Hepatocyte (in vitro differentiated cells): Measurements from ENCODE around the gene CHMP6. TPM values are rescaled to one million over a fixed set of nuclear protein-coding genes. Genes with fewer than 3 reads are reported as not detected.

ENCODE experiments used
- DNase-seq: peaks from one replicate; pipeline ENCODE4 v3.0.0-alpha.2; 2016; ENCODE audit warnings: low spot score
- H2AFZ ChIP-seq: fragments of 200-600 bp; sonication (generic); 2 replicates; pipeline ENCODE4 v1.6.0; 2016; ENCODE audit warnings: antibody characterized with exemption, mild to moderate bottlenecking
- H3K27ac ChIP-seq: fragments of 200-600 bp; sonication (generic); 2 replicates; pipeline ENCODE4 v1.5.1; 2016; ENCODE audit warnings: mild to moderate bottlenecking
- H3K27me3 ChIP-seq: fragments of 200-600 bp; sonication (generic); 2 replicates; pipeline ENCODE4 v1.6.1; 2016
- H3K36me3 ChIP-seq: fragments of 200-600 bp; sonication (generic); replicated peaks from 2 replicates; pipeline ENCODE4 v1.5.1; 2016; ENCODE audit warnings: low read depth; ENCODE audit not compliant: insufficient read depth
- H3K4me1 ChIP-seq: fragments of 200-600 bp; sonication (generic); 2 replicates; pipeline ENCODE4 v1.5.1; 2016; ENCODE audit warnings: mild to moderate bottlenecking, moderate library complexity; ENCODE audit not compliant: insufficient read depth
- H3K4me2 ChIP-seq: fragments of 200-600 bp; sonication (generic); 2 replicates; pipeline ENCODE4 v1.6.0; 2016
- H3K4me3 ChIP-seq: fragments of 200-600 bp; sonication (generic); 2 replicates; pipeline ENCODE4 v1.5.1; 2016; ENCODE audit warnings: mild to moderate bottlenecking
- H3K79me2 ChIP-seq: fragments of 200-600 bp; sonication (generic); 2 replicates; pipeline ENCODE4 v1.6.0; 2017; ENCODE audit warnings: mild to moderate bottlenecking
- H3K9me2 ChIP-seq: fragments of 200-600 bp; sonication (generic); replicated peaks from 2 replicates; pipeline ENCODE4 v1.6.0; 2017; ENCODE audit warnings: mild to moderate bottlenecking; ENCODE audit not compliant: insufficient read depth
- H3K9me3 ChIP-seq: fragments of 200-600 bp; sonication (generic); 2 replicates; pipeline ENCODE4 v1.5.1; 2016; ENCODE audit warnings: low read depth, mild to moderate bottlenecking
- H4K20me1 ChIP-seq: fragments of 200-600 bp; sonication (generic); 2 replicates; pipeline ENCODE4 v1.6.0; 2016; ENCODE audit warnings: mild to moderate bottlenecking; ENCODE audit not compliant: insufficient read depth, poor library complexity, severe bottlenecking
- EZH2 ChIP-seq: fragments of 200-600 bp; sonication (generic); IDR thresholded peaks from 2 replicates; pipeline ENCODE4 v1.6.1; 2016; ENCODE audit warnings: antibody characterized with exemption, mild to moderate bottlenecking, borderline replicate concordance
- EZH2phosphoT487 ChIP-seq: fragments of 200-600 bp; sonication (generic); IDR thresholded peaks from one replicate; pipeline ENCODE4 v1.6.1; 2018; ENCODE audit warnings: antibody characterized with exemption, mild to moderate bottlenecking, low read depth, moderate library complexity; ENCODE audit not compliant: unreplicated experiment, severe bottlenecking
- WGBS: methylation state at CpG from one replicate; pipeline ENCODE4 v1.1.6; 2016; ENCODE audit warnings: low lambda C conversion rate; ENCODE audit errors: missing lambda C conversion rate; 5-methylcytosine and 5-hydroxymethylcytosine counted together
- polyA plus RNA-seq: library from polyadenylated mRNA; unstranded; fragments of >200 nt; fragmentation: Nextera tagmentation; extraction: Ambion mirVana; gene quantifications from 2 replicates; pipeline ENCODE4 v1.2.1, GENCODE V29; 2016
- total RNA-seq: library from RNA; depleted of rRNA; stranded (reverse); fragments of >200 nt; gene quantifications from 2 replicates; pipeline ENCODE4 v1.2.3, GENCODE V29; 2014
- TF ChIP-seq, protein P1 (sequence below): fragments of 200-600 bp; sonication (generic); IDR thresholded peaks from 2 replicates; pipeline ENCODE4 v1.5.1; 2016; ENCODE audit warnings: antibody characterized with exemption, mild to moderate bottlenecking; ENCODE audit not compliant: poor library complexity

The CHMP6 gene
- total and polyA plus RNA-seq, 2 experiments from 2014 or later: 16.9 to 38.3 TPM

DNA sequence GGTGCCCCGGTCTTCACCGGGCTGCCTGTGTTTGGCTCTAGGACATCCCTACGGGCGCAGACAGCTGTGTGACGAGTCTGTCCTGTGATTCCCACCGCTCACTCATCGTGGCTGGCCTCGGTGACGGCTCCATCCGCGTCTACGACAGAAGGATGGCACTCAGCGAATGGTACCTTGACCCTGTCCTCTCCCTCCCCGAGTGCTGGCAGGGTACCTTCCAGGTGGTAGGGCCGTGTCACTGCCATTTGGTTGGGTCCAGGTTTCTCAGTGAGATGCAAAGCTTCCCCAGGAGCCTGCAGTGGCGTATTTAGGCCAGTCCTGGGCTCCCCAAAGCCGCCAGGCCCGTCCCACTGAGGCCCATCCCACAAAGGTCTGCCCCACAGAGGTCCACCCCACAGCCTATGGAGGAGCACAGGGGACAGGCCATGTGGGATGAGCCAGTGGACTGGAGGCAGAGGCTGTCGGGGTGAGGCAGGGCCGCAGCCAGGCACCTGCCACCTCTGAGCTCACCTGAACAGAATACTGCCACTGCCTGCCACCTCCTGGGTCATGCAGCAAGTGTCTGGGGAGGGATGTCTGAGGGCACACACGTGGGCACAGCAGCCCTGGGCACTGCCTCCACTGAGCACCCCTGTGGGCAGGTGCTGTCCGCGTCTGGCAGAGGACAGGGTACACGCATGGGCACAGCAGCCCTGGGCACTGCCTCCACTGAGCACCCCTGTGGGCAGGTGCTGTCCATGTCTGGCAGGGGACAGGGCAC lies 31.4 kb upstream of the CHMP6 start:
- Histone ChIP-seq H3K4me3 (no peak overlapping the region), H4K20me1 (no peaks in the 10 kb centered on the region), H3K4me2 (no peak overlapping the region), H2AFZ (no peak overlapping the region), H3K27ac (peak overlapping the region; percentile 9), H3K9me3 (no peaks in the 10 kb centered on the region), H3K4me1 (no peaks in the 10 kb centered on the region), H3K36me3 (no peaks in the 10 kb centered on the region), H3K79me2 (no peaks in the 10 kb centered on the region), H3K27me3 (no peaks in the 10 kb centered on the region), H3K9me2 (no peaks in the 10 kb centered on the region)
- no peak for DNase-seq
- 97% methylated on average over 24 of the region's 24 CpGs for WGBS
- TF ChIP-seq EZH2 (no peak), EZH2phosphoT487 (no peak)
- TF ChIP-seq, protein P1, sequence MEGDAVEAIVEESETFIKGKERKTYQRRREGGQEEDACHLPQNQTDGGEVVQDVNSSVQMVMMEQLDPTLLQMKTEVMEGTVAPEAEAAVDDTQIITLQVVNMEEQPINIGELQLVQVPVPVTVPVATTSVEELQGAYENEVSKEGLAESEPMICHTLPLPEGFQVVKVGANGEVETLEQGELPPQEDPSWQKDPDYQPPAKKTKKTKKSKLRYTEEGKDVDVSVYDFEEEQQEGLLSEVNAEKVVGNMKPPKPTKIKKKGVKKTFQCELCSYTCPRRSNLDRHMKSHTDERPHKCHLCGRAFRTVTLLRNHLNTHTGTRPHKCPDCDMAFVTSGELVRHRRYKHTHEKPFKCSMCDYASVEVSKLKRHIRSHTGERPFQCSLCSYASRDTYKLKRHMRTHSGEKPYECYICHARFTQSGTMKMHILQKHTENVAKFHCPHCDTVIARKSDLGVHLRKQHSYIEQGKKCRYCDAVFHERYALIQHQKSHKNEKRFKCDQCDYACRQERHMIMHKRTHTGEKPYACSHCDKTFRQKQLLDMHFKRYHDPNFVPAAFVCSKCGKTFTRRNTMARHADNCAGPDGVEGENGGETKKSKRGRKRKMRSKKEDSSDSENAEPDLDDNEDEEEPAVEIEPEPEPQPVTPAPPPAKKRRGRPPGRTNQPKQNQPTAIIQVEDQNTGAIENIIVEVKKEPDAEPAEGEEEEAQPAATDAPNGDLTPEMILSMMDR: no peak

DNA sequence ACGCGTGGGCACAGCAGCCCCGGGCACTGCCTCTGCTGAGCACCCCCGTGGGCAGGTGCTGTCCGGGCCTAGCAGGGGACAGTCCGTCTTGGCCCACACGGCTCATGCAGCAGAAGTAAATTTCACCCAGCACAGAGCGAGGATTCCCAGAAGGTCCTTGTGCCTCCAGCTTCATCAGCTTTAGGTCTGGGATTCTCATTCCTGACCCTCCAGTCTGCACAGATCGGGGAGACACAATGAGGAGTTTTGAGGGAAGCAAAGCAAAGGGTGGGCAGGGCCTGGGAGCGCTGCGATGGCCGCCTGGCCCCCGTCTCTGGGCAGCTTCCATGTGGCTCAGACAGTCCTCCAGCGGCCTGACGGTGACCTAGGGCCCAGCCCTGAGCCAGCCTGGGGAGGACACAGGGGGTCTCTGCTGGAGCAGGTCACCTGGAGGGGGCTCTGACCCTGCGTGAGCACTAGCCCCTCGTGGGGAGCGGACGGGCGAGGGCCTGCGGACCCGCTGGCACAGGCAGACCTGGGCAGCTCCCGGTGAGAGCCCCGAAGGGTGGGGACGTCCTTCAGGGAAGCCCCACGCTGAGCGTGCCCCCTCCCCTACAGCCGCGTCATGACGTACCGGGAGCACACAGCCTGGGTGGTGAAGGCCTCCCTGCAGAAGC lies 30.7 kb upstream of the CHMP6 start:
- no peaks in the 10 kb centered on the region for H3K79me2 ChIP-seq
- no peak for TF ChIP-seq EZH2
- TF ChIP-seq, protein P1: no peak
- TF ChIP-seq EZH2phosphoT487: no peak
- no peaks in the 10 kb centered on the region for H3K27me3 ChIP-seq
- no peak overlapping the region for H2AFZ ChIP-seq
- no peak overlapping the region for H3K4me2 ChIP-seq
- no peaks in the 10 kb centered on the region for H3K9me2 ChIP-seq
- H3K4me3 ChIP-seq: no peak overlapping the region
- H3K9me3 ChIP-seq: no peaks in the 10 kb centered on the region
- H3K36me3 ChIP-seq: no peaks in the 10 kb centered on the region
- no peak overlapping the region for H3K27ac ChIP-seq
- DNase-seq: no peak
- 96% methylated on average over 29 of the region's 31 CpGs for whole genome bisulfite sequencing
- no peaks in the 10 kb centered on the region for H4K20me1 ChIP-seq
- no peaks in the 10 kb centered on the region for H3K4me1 ChIP-seq

- H3K79me2 ChIP-seq: no peaks in the 10 kb centered on the region
- TF ChIP-seq EZH2phosphoT487 (no peak), EZH2 (no peak)
- TF ChIP-seq, protein P1: no peak
- H3K4me1 ChIP-seq: no peaks in the 10 kb centered on the region
- H3K4me3 ChIP-seq: no peak overlapping the region
- H3K4me2 ChIP-seq: no peak overlapping the region
- H3K27ac ChIP-seq: no peak overlapping the region
- DNase-seq: no peak
- no peaks in the 10 kb centered on the region for H3K27me3 ChIP-seq
- no peaks in the 10 kb centered on the region for H3K36me3 ChIP-seq
- no peak overlapping the region for H2AFZ ChIP-seq
- no peaks in the 10 kb centered on the region for H3K9me3 ChIP-seq
- H4K20me1 ChIP-seq: no peaks in the 10 kb centered on the region
- 90% methylated on average over 21 of the region's 21 CpGs for WGBS
- no peaks in the 10 kb centered on the region for H3K9me2 ChIP-seq
Measured at GRCh38 chr17:80961541-80962330, 29.9 kb upstream of the CHMP6 start.
